BLaER1 treated with 17β-estradiol and CSF1 and Interleukin-3, amounts not matched to agents 10 nM and 100 nM (cell line): ENCODE measurements around the gene IP6K3.
A peak's percentile ranks its signal among the peaks of the same experiment; 100 is the strongest.

Experiments used
- H3K27ac ChIP-seq, 11 experiments: shearing (Covaris generic); formaldehyde crosslinking; 2 replicates each; pipeline ENCODE4 v1.8.1; 2022
- H3K27me3 ChIP-seq, 11 experiments: shearing (Covaris generic); formaldehyde crosslinking; 2 replicates each; pipeline ENCODE4 v1.8.1; 2022
- H3K36me3 ChIP-seq, 11 experiments: shearing (Covaris generic); formaldehyde crosslinking; 2 replicates each; pipeline ENCODE4 v1.8.1; 2022
- H3K4me1 ChIP-seq, 10 experiments: shearing (Covaris generic); formaldehyde crosslinking; 2 replicates each; pipeline ENCODE4 v1.8.1; 2022
- H3K4me2 ChIP-seq, 11 experiments: shearing (Covaris generic); formaldehyde crosslinking; 2 replicates each; pipeline ENCODE4 v1.8.1; 2022
- H3K4me3 ChIP-seq, 10 experiments: shearing (Covaris generic); formaldehyde crosslinking; 2 replicates each; pipeline ENCODE4 v1.8.1; 2022
- H3K9ac ChIP-seq, 11 experiments: shearing (Covaris generic); formaldehyde crosslinking; 2 replicates each; pipeline ENCODE4 v1.8.1; 2022
- H3K9me3 ChIP-seq, 11 experiments: shearing (Covaris generic); formaldehyde crosslinking; replicated peaks in 1 of 11; 2 replicates each; pipeline ENCODE4 v1.8.1; 2022
- H4K20me1 ChIP-seq, 11 experiments: shearing (Covaris generic); formaldehyde crosslinking; 2 replicates each; pipeline ENCODE4 v1.8.1; 2022
- Cebpa-rat ChIP-seq, 11 experiments: shearing (Covaris generic); IDR thresholded peaks; 2 replicates each; pipeline ENCODE4 v1.8.1; 2022

Gene IP6K3

DNA sequence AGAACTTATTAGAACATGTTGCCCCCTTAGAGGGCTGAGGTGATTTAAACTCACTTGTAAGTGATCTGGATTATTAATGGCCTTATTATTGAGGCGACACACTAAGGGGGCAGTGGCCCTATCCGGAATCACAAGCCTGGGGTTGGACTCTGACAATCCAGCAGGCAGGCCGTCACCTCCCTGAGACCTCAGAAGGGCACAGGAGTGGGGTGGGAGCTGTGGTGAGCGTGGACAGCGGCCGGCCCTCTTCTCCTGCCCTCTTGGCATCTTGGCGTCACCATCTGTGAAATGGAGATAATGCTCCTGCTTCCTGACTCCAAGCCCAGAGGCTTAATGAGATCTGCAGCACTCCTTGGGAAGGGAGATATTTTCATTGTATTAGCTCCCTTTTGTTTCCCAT lies 19.6 kb downstream of the IP6K3 start:
- H3K9me3 ChIP-seq: no peaks in the 10 kb centered on the region
- peaks cover 13 to 78% (median 64%) of the 10 kb centered on the region in 10 experiments for H3K4me1 ChIP-seq
- H3K27me3 ChIP-seq: no peaks in the 10 kb centered on the region
- TF ChIP-seq Cebpa-rat (IDR thresholded peaks at IDR 0.05): no peak
- no peak overlapping the region for H3K4me3 ChIP-seq
- H3K36me3 ChIP-seq: no peaks in the 10 kb centered on the region
- peak overlapping the region in 1 of 11 experiments; percentile 8; a peak in 1 of 22 replicates for H3K27ac ChIP-seq
- peak overlapping the region; percentile 16 to 91 (median 79); a peak in 20 of 22 replicates for H3K4me2 ChIP-seq
- H3K9ac ChIP-seq: peak overlapping the region in 3 of 11 experiments; percentile 15 to 29 (median 25); a peak in 5 of 22 replicates
- no peaks in the 10 kb centered on the region for H4K20me1 ChIP-seq

DNA sequence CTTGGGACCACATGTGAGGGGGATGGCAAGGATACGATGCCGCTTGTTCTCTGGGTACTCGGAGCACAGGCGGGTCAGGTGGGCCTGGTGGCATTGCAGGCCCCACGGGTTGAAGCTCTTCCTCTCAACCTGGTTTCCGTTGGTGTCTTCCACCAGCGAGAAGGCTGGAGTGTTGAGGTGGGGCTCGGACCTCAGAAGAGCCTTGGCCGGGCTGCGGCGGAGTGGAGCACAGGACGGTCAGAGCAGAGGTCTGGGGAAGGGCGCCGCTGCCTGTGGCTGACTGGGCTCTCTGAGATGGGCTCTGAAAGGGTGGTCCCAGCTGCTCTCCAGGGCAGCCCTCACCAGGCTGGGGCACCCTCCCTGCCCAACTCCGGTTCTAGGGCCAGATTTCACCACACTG lies 20.0 kb downstream of the IP6K3 start:
- no peak overlapping the region for H3K4me3 ChIP-seq
- H4K20me1 ChIP-seq: no peaks in the 10 kb centered on the region
- TF ChIP-seq Cebpa-rat (IDR thresholded peaks at IDR 0.05): no peak
- peak overlapping the region in 1 of 11 experiments; percentile 8; a peak in 1 of 22 replicates for H3K27ac ChIP-seq
- H3K36me3 ChIP-seq: no peaks in the 10 kb centered on the region
- H3K4me2 ChIP-seq: peak overlapping the region; percentile 16 to 91 (median 79); a peak in 18 of 22 replicates
- peak overlapping the region in 3 of 11 experiments; percentile 15 to 29 (median 25); a peak in 2 of 22 replicates for H3K9ac ChIP-seq
- no peaks in the 10 kb centered on the region for H3K27me3 ChIP-seq
- H3K9me3 ChIP-seq: no peaks in the 10 kb centered on the region
- H3K4me1 ChIP-seq: peaks cover 13 to 78% (median 64%) of the 10 kb centered on the region in 10 experiments

DNA sequence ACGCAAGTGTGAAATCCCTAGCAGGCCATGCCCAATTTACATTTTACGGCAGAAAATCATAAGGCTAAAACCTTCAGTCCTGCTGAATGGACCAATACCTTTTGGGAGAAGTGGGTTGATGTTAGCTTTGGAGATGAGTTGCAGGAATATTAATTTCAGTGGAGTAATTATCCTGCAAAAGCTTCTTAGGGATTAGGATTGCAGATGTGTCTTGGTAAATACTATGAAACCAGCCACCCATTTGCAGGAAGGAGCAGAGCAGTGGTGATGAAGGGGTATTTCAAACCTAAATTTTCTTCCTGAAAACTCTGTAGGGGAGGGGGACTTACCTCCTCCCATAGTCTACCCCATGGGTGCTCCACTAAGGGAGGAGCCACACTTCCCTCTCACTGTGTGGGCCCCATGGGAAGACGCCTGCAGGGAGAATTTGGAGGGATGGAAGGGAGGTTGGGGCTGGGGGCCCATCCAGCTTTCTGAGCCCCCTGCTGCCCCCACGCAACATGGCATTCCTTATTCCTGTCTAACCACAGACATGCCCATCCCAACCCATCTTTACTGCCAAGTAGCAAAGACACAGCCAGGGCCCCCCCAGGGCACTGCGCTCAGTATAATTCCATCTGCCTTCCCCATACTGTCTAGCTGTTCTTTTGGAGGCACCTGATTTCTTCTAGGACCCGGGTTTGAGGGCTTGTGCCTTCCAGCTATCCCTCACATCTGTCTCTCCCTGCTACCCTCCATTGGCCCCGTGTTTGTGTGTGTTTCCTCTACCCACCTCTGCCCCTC lies 20.6 kb downstream of the IP6K3 start:
- 0 out of 22 replicates have a peak overlapping the region, but pooled peaks of 1 of the 11 experiments have one; percentile 29 for H3K9ac ChIP-seq
- no peaks in the 10 kb centered on the region for H4K20me1 ChIP-seq
- peaks cover 15 to 72% (median 61%) of the 10 kb centered on the region in 10 experiments for H3K4me1 ChIP-seq
- H3K4me2 ChIP-seq: peak overlapping the region; percentile 4 to 91 (median 79); a peak in 19 of 22 replicates
- no peak for TF ChIP-seq Cebpa-rat (IDR thresholded peaks at IDR 0.05)
- H3K36me3 ChIP-seq: no peaks in the 10 kb centered on the region
- no peak overlapping the region for H3K4me3 ChIP-seq
- no peak overlapping the region for H3K27ac ChIP-seq
- H3K9me3 ChIP-seq: no peaks in the 10 kb centered on the region
- no peaks in the 10 kb centered on the region for H3K27me3 ChIP-seq

DNA sequence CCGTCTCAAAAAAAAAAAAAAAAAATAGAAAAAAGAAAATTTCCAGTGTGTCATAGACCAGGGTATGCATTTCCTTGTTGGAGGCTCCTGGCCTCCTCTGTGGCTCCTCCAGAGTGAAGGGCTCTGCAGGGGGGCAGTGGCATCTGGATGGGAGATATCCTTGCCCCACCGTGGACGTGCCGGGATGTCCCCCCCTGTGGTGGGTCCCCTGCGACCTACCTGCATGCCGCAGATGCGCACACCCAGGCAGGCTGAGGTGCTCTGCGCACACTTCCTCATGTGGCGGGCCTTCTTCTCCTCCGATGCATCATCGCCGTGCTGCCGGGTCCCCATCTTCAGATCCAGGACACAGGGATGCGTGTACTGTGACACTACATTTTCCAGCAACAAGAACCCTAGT lies 21.5 kb downstream of the IP6K3 start:
- peak overlapping the region in 5 of 11 experiments; percentile 79 to 91 (median 90); a peak in 10 of 22 replicates for H3K4me2 ChIP-seq
- H3K9me3 ChIP-seq: no peaks in the 10 kb centered on the region
- TF ChIP-seq Cebpa-rat (IDR thresholded peaks at IDR 0.05): no peak
- H3K36me3 ChIP-seq: no peaks in the 10 kb centered on the region
- H3K4me1 ChIP-seq: peaks cover 16 to 68% (median 58%) of the 10 kb centered on the region in 10 experiments
- H3K9ac ChIP-seq: no peak overlapping the region
- H3K4me3 ChIP-seq: no peak overlapping the region
- H3K27ac ChIP-seq: no peak overlapping the region
- no peaks in the 10 kb centered on the region for H4K20me1 ChIP-seq
- no peaks in the 10 kb centered on the region for H3K27me3 ChIP-seq

DNA sequence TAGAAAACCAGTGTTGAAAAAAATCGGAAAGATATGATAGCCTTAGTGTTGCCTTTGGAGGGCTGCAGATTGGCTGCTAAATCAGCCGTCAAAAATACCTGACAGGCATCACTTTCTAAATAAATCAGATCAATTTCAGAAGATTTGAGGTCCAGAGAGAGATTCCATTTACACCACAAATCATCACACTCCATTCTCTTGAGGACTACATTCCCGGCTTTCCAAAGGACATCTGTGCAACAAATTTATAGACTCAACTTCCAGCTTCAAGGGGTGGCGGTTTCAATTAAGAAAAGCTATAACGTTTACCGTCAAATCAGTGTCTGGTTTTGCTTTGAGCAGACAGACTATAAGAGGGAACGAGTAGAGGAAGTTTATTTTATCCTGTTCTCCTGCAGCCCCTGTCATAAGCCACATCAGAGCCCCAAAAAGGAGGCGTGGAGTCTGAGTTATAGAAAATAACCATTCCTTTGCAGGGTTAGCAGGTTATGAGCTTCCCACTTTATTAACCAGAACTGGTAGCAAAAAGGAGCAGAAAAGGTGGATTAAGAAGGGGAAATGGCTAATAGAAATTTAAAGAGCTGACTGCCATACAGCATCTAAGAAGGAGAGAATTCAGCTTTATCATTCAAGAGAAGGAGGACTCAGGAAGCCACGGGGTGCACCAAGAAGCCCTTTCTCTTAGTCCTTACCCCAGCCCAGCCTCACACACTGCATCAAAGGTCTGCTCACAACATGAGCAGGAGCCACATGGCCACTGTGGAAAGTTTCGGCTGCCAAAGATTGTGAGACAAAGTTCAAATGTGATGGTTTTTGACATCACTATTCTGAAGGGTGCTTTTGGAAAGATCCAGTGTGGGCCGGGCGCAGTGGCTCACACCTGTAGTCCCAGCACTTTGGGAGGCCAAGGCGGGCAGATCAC lies 22.3 kb downstream of the IP6K3 start:
- no peak overlapping the region for H3K9ac ChIP-seq
- H3K27me3 ChIP-seq: no peaks in the 10 kb centered on the region
- no peaks in the 10 kb centered on the region for H4K20me1 ChIP-seq
- H3K4me2 ChIP-seq: peak overlapping the region in 9 of 11 experiments; percentile 5 to 91 (median 55); a peak in 14 of 22 replicates
- H3K4me1 ChIP-seq: peaks cover 16 to 59% (median 55%) of the 10 kb centered on the region in 10 experiments
- no peak overlapping the region for H3K4me3 ChIP-seq
- H3K27ac ChIP-seq: no peak overlapping the region
- no peaks in the 10 kb centered on the region for H3K9me3 ChIP-seq
- TF ChIP-seq Cebpa-rat (IDR thresholded peaks at IDR 0.05): no peak
- H3K36me3 ChIP-seq: no peaks in the 10 kb centered on the region

DNA sequence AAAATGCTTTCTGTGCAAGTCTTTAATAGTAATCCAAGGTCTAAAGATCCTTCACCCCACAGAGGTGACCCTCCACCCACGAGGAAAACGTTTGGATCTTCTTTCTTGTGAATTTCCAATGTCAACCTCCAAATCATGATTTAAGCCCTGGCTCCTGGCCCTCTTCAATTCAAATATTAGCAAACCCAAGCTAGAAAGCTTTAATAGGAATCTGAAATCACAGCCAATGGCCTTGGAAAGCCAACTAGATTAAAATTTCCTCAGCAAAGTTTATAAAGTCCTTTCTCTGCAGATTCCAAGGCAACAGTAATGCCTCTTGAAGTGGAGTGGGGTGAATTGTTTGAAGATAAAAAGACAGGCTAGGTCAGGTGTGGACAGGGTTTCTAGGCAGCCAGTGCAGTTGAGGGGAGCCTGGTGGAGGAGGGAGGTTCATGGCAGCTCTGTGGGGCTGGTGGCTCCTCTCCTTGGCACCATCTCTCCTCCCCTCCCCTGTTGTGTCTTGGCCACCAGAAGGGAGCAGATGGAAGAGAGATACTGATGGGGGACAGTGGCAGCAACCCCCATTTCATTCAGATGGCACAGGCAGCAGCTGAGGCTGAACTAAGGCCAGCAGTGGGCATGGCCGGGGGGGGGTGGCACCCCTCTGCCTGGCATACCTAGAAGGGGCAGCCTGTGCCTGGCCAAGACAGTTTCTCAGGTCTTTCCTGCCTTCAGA lies 23.2 kb downstream of the IP6K3 start:
- H3K27me3 ChIP-seq: no peaks in the 10 kb centered on the region
- H4K20me1 ChIP-seq: no peaks in the 10 kb centered on the region
- H3K36me3 ChIP-seq: no peaks in the 10 kb centered on the region
- H3K4me3 ChIP-seq: no peak overlapping the region
- no peak overlapping the region for H3K27ac ChIP-seq
- peak overlapping the region in 8 of 11 experiments; percentile 22 to 91 (median 59); a peak in 14 of 22 replicates for H3K4me2 ChIP-seq
- H3K4me1 ChIP-seq: peaks cover 19 to 55% (median 51%) of the 10 kb centered on the region in 10 experiments
- H3K9ac ChIP-seq: no peak overlapping the region
- H3K9me3 ChIP-seq: no peaks in the 10 kb centered on the region
- TF ChIP-seq Cebpa-rat (IDR thresholded peaks at IDR 0.05): no peak

DNA sequence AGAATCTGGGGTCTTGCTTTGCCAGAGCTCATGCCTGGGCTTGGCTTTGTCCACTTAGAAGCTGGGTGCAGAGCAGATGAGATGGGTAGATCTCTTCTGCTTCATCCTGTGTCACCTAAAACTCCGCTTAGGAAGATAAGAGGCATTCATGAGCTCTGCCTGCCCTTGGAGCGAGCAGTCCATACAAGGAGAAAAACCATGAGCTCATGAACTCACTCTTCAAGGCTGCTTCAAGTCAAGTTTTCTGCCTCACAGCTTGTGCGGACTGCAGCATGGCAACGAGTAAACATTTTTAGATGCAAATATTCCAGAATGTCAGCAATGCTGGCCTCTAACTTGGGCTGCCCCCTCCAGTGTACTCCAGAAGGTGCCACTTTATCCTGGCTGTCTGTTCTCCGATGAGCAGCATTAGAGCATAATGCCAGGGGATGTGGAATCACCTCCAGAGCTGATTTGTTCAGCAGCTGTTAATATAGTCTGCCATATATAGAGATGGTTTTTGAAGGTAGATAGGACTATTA lies 24.5 kb downstream of the IP6K3 start:
- H3K4me1 ChIP-seq: peaks cover 17 to 46% (median 42%) of the 10 kb centered on the region in 10 experiments
- no peak overlapping the region for H3K4me3 ChIP-seq
- no peak overlapping the region for H3K4me2 ChIP-seq
- H3K27me3 ChIP-seq: no peaks in the 10 kb centered on the region
- no peaks in the 10 kb centered on the region for H3K36me3 ChIP-seq
- no peaks in the 10 kb centered on the region for H4K20me1 ChIP-seq
- H3K9ac ChIP-seq: no peak overlapping the region
- H3K9me3 ChIP-seq: no peaks in the 10 kb centered on the region
- TF ChIP-seq Cebpa-rat (IDR thresholded peaks at IDR 0.05): no peak
- H3K27ac ChIP-seq: no peak overlapping the region

DNA sequence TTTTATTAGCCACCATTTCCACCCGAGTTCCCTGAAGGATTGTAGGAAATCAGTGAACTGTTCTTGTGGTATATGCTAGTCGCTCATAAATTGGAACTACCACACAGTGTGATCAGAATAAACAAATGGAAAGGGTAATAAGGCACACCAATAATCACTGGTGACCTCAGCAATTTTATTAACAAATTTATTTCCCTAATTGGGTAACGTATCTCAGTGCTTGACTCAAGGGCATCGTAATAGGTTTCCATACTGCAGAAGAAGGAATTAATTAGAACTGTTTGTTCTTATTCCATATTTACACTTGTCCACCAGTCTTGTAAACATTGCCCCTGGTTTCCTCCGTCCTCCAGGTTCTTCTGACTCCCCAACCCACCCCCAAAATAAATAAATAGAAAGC lies 25.2 kb downstream of the IP6K3 start:
- Histone ChIP-seq H3K36me3 (no peaks in the 10 kb centered on the region), H4K20me1 (no peaks in the 10 kb centered on the region), H3K27ac (no peak overlapping the region), H3K9ac (no peak overlapping the region), H3K9me3 (no peaks in the 10 kb centered on the region), H3K4me3 (no peak overlapping the region), H3K27me3 (no peaks in the 10 kb centered on the region), H3K4me2 (no peak overlapping the region), H3K4me1 (peaks cover 11 to 40% (median 36%) of the 10 kb centered on the region in 10 experiments; a peak in 19 of 20 replicates)
- no peak for TF ChIP-seq Cebpa-rat (IDR thresholded peaks at IDR 0.05)
